Vagina (tissue), 2 donors: ENCODE data around the gene TAS2R41. TPM values are rescaled to one million over a fixed set of nuclear protein-coding genes. Genes with fewer than 3 reads are reported as not detected.
A peak's percentile ranks its signal among the peaks of the same experiment; 100 is the strongest.
"Not testable (repeated sequence)": the region's sequence is repeated elsewhere in the genome, so short reads cannot be mapped to it uniquely, and the experiment has no call there.

Source experiments
- DNase-seq, 2 donors: peaks; one replicate each; pipeline ENCODE4 v3.0.0-alpha.2; 2017; ENCODE audit errors: extremely low spot score in 2 of 2
- H3K27ac ChIP-seq: fragments of 200-600 bp; sonication (generic); one replicate; pipeline ENCODE4 v1.5.1; 2019
- H3K27me3 ChIP-seq: fragments of 200-600 bp; sonication (generic); one replicate; pipeline ENCODE4 v1.5.1; 2019
- H3K36me3 ChIP-seq, 2 donors: fragments of 200-600 bp; sonication (generic); one replicate each; pipeline ENCODE4 v1.5.1; 2017 to 2019
- H3K4me1 ChIP-seq: fragments of 200-600 bp; sonication (generic); one replicate; pipeline ENCODE4 v1.5.1; 2019
- H3K4me3 ChIP-seq, 2 donors: fragments of 200-600 bp; sonication (generic); 1 replicate in 1 of 2; 2 replicates in 1 of 2; pipeline ENCODE4 v1.5.1; 2016 to 2019
- H3K9me3 ChIP-seq: fragments of 200-600 bp; sonication (generic); one replicate; pipeline ENCODE4 v1.5.1; 2019
- CTCF ChIP-seq, 3 experiments: fragments of 450-650 bp in 2 of 3; fragments of 200-600 bp in 1 of 3; sonication (generic) in 1 of 3; IDR thresholded peaks; one replicate each; pipeline ENCODE4 v1.5.1; 2017 to 2019; ENCODE audit warnings: antibody characterized with exemption in 3 of 3, mild to moderate bottlenecking in 2 of 3, moderate library complexity in 2 of 3
- POLR2A ChIP-seq, 2 donors: fragments of 450-650 bp; IDR thresholded peaks; one replicate each; pipeline ENCODE4 v1.6.1; 2017; ENCODE audit warnings: antibody characterized with exemption in 2 of 2, mild to moderate bottlenecking in 2 of 2, moderate library complexity in 2 of 2
- POLR2AphosphoS5 ChIP-seq, 2 donors: sonication (generic); formaldehyde crosslinking; IDR thresholded peaks; one replicate each; pipeline ENCODE4 v1.9.0; 2017; ENCODE audit warnings: antibody characterized with exemption in 2 of 2, mild to moderate bottlenecking in 2 of 2, low read depth in 1 of 2; ENCODE audit not compliant: insufficient read depth in 1 of 2
- intact Hi-C: fragments of 100-400 bp; cut with DNase I; formaldehyde crosslinking; loops from one replicate; pipeline ENCODE4 v1.15.1; 2023
- total RNA-seq: library from RNA; depleted of rRNA; stranded (reverse); fragments of >200 nt; gene quantifications from one replicate; pipeline ENCODE4 v1.2.3, GENCODE V29; 2016

TAS2R41 gene
- total RNA-seq, 1 donor from 2014 or later, result not detected

DNA sequence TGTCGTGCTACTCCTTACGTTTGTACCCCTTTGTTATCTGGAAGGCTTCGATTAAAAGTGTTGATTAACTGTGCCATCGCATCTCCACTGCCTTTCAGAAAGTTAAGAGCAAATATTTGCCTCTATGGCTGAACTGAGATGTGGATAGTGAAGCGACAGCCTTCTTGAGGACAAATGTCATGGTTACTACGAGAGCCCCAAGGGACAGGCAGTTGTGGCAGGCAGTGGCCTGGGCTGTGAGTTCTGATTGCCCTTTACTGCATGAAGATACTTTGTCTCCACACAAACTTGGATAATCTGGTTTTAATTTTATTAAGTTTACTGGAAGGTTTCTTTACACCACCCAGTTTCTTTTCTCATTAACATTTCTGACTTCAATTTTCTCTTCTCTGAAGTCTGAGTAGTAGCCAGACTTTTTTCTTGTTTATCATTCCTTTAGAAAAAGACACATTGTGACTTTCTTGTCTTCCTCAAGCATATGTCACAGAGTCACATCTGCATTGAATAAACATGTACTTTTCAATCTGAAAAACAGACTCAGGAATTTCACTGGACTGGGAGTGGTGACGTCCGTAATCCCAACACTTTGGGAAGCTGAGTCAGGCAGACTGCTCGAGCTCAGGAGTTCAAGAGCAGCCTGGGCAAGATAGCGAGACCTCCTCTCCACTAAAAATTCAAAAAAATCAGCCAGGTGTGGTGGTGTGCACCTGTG is 1.5 kb downstream of the TAS2R41 start:
- peak overlapping the region; percentile 41 for H3K27ac ChIP-seq

GRCh38 chr7:143480501-143480900 is 2.8 kb downstream of the TAS2R41 start:
- intact Hi-C loops, result no loop called here
- Histone ChIP-seq H3K27ac (no peak overlapping the region), H3K36me3 (no peaks in the 10 kb centered on the region), H3K27me3 (no peaks in the 10 kb centered on the region), H3K4me1 (peaks cover 9% of the 10 kb centered on the region), H3K4me3 (no peak overlapping the region), H3K9me3 (no peaks in the 10 kb centered on the region)
- DNase-seq, result no peak
- no peak for TF ChIP-seq POLR2AphosphoS5 (IDR thresholded peaks at IDR 0.05; ENCODE audit: insufficient read depth in 1 of 2, low read depth in 1 of 2)

More for the DNA sequence above, 1.5 kb downstream of the TAS2R41 start:
- Histone ChIP-seq H3K36me3 (no peaks in the 10 kb centered on the region), H3K27me3 (no peaks in the 10 kb centered on the region), H3K9me3 (no peaks in the 10 kb centered on the region), H3K4me1 (peaks cover 9% of the 10 kb centered on the region), H3K4me3 (no peak overlapping the region)
- no peak for DNase-seq
- intact Hi-C loops, result no loop called here
- no peak for TF ChIP-seq POLR2AphosphoS5 (IDR thresholded peaks at IDR 0.05; ENCODE audit: insufficient read depth in 1 of 2, low read depth in 1 of 2)
- no peak for TF ChIP-seq POLR2A (IDR thresholded peaks at IDR 0.05)

DNA sequence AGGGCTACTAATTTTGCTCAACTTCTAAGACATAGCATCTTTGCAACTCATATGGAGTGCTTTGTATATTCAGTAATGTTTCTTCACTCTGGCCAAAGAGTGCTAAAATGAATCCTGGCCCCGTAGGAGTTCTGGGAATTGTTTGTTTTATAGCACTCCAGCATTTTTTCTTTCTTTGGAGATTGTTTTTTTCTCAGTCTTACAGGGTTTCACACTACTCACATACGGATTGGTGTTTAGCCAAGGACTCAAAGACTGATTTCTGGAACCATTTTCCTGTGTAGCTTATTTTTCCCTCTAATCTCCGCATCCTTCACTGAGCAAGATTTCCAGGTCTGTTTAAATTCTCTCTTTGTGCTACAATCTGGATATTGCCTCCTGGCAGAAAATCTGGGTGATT is 6.4 kb downstream of the TAS2R41 start:
- intact Hi-C loops, result no loop called here
- Histone ChIP-seq H3K36me3 (no peaks in the 10 kb centered on the region), H3K9me3 (no peaks in the 10 kb centered on the region), H3K27ac (peak overlapping the region; percentile 31), H3K27me3 (no peaks in the 10 kb centered on the region), H3K4me1 (peaks cover 8% of the 10 kb centered on the region), H3K4me3 (no peak overlapping the region)
- DNase-seq, result no peak
- TF ChIP-seq POLR2A (IDR thresholded peaks at IDR 0.05) (no peak), CTCF (IDR thresholded peaks at IDR 0.05) (no peak), POLR2AphosphoS5 (IDR thresholded peaks at IDR 0.05; ENCODE audit: insufficient read depth in 1 of 2, low read depth in 1 of 2) (no peak)

DNA sequence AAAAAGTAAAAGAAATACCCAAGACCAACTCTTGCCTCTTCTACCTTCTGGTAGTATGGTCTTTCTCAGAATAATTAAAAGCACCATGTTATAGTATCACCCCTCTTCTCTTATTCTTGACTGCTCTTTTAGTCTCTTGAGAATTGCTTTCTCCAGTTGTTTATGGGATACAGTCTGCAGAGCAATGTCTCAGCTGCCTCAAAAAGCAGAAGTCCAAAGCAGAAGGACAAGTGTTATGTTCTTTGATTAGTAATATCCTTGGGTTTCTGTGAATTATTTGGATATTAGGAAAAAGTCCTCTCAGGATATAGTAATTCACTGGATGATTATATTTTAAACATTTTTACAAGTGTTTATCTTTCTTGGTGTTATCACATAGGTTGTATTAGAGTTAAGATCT is 7.4 kb downstream of the TAS2R41 start:
- H3K27ac ChIP-seq, result no peak overlapping the region
- no peak for TF ChIP-seq POLR2A (IDR thresholded peaks at IDR 0.05)
- TF ChIP-seq CTCF (IDR thresholded peaks at IDR 0.05), result no peak
- TF ChIP-seq POLR2AphosphoS5 (IDR thresholded peaks at IDR 0.05; ENCODE audit: insufficient read depth in 1 of 2, low read depth in 1 of 2), result no peak
- no peak overlapping the region for H3K4me3 ChIP-seq

DNA sequence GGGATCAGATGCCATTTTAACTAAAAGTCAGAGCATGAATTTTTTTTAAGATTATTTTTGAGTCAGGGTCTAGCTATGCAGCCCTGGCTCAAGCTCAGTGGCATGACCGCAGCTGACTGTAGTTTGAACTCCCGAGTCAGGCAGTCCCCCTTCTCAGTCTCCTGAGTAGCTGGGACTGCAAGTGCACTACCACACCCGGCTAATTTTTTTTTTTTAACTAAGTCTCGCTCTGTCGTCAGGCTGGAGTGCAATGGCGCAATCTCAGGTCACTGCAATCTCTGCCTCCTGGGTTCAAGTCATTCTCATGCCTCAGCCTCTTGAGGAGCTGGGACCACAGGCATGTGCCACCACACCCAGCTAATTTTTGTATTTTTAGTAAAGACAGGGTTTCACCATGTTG is 7.8 kb downstream of the TAS2R41 start:
- H3K4me3 ChIP-seq, result no peak overlapping the region
- no peaks in the 10 kb centered on the region for H3K36me3 ChIP-seq
- H3K27me3 ChIP-seq, result no peaks in the 10 kb centered on the region
- intact Hi-C loops, result no loop called here
- DNase-seq, result no peak
- peaks cover 7% of the 10 kb centered on the region for H3K4me1 ChIP-seq
- no peaks in the 10 kb centered on the region for H3K9me3 ChIP-seq
- TF ChIP-seq POLR2A (IDR thresholded peaks at IDR 0.05) (no peak), POLR2AphosphoS5 (IDR thresholded peaks at IDR 0.05; ENCODE audit: insufficient read depth in 1 of 2, low read depth in 1 of 2) (peak in 1 of 2 donors; percentile 12)
- no peak overlapping the region for H3K27ac ChIP-seq

More for the DNA sequence above, 7.4 kb downstream of the TAS2R41 start:
- H3K9me3 ChIP-seq, result no peaks in the 10 kb centered on the region
- peaks cover 7% of the 10 kb centered on the region for H3K4me1 ChIP-seq
- DNase-seq, result no peak
- no peaks in the 10 kb centered on the region for H3K36me3 ChIP-seq
- H3K27me3 ChIP-seq, result no peaks in the 10 kb centered on the region
- intact Hi-C loops, result no loop called here

DNA sequence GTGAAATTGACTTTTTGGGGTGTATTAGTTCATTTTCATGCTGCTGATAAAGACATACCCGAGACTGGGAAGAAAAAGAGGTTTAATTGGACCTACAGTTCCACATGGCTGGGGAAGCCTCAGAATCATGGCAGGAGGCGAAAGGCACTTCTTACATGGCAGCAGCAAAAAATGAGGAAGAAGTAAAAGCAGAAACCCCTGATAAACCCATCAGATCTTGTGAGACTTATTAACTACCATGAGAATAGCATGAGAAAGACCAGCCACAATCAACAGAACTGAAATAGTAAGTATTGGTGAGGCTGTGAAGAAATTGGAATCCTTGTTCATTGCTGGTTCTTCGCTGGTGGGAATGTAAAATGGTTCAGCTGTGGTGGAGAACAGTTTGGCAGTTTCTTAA is 8.6 kb downstream of the TAS2R41 start:
- H3K36me3 ChIP-seq, intact Hi-C loops, H3K9me3 ChIP-seq, H3K27me3 ChIP-seq, H3K4me1 ChIP-seq, H3K4me3 ChIP-seq, DNase-seq: not testable (repeated sequence)
- peak overlapping the region; percentile 60 for H3K27ac ChIP-seq

GRCh38 chr7:143487061-143487460 is 9.4 kb downstream of the TAS2R41 start:
- no peak overlapping the region for H3K4me3 ChIP-seq
- H3K4me1 ChIP-seq, result peaks cover 8% of the 10 kb centered on the region
- H3K27ac ChIP-seq, result peak overlapping the region; percentile 60
- no peaks in the 10 kb centered on the region for H3K36me3 ChIP-seq
- DNase-seq, result no peak
- H3K27me3 ChIP-seq, result no peaks in the 10 kb centered on the region
- no peak for TF ChIP-seq POLR2A (IDR thresholded peaks at IDR 0.05)
- intact Hi-C loops, result no loop called here
- H3K9me3 ChIP-seq, result no peaks in the 10 kb centered on the region
